Peyer's patch (tissue), 4 donors: ENCODE data around the gene ZMIZ1. TPM values are rescaled to one million over a fixed set of nuclear protein-coding genes. Genes with fewer than 3 reads are reported as not detected.

Experiments used
- DNase-seq, 3 donors: peaks; one replicate each; pipeline ENCODE4 v3.0.0-alpha.2; 2017 to 2019
- H3K27ac ChIP-seq, 4 donors: fragments of 200-600 bp; sonication (generic); one replicate each; pipeline ENCODE4 v1.5.1; 2016 to 2019
- H3K27me3 ChIP-seq, 2 donors: fragments of 200-600 bp; sonication (generic); one replicate each; pipeline ENCODE4 v1.5.1; 2019
- H3K36me3 ChIP-seq, 3 donors: fragments of 200-600 bp; sonication (generic); one replicate each; pipeline ENCODE4 v1.5.1; 2016 to 2019
- H3K4me1 ChIP-seq, 4 donors: fragments of 200-600 bp; sonication (generic); one replicate each; pipeline ENCODE4 v1.5.1; 2016 to 2019
- H3K4me3 ChIP-seq, 4 donors: fragments of 200-600 bp; sonication (generic); 1 replicate in 3 of 4; 2 replicates in 1 of 4; pipeline ENCODE4 v1.5.1; 2016 to 2019; ENCODE audit warnings: mild to moderate bottlenecking in 1 of 4
- H3K9me3 ChIP-seq, 4 donors: fragments of 200-600 bp; sonication (generic); one replicate each; pipeline ENCODE4 v1.5.1; 2016 to 2019; ENCODE audit warnings: mild to moderate bottlenecking in 1 of 4
- CTCF ChIP-seq, 6 experiments: fragments of 450-650 bp in 4 of 6; fragments of 200-600 bp in 2 of 6; sonication (generic) in 1 of 6; IDR thresholded peaks; one replicate each; pipeline ENCODE4 v1.5.1; 2017 to 2019; ENCODE audit warnings: antibody characterized with exemption in 6 of 6, mild to moderate bottlenecking in 3 of 6, moderate library complexity in 1 of 6
- POLR2A ChIP-seq, 2 donors: fragments of 450-650 bp; IDR thresholded peaks; one replicate each; pipeline ENCODE4 v1.5.1; 2017; ENCODE audit warnings: antibody characterized with exemption in 2 of 2, mild to moderate bottlenecking in 2 of 2, moderate library complexity in 2 of 2
- total RNA-seq, 4 donors: library from RNA; depleted of rRNA; stranded (reverse); fragments of >200 nt; gene quantifications; one replicate each; pipeline ENCODE4 v1.1.0, GENCODE V29; 2016

The ZMIZ1 gene
- total RNA-seq, 4 donors from 2014 or later: 40.4 to 86.7 (median 73.2) TPM

- no peak for DNase-seq
- TF ChIP-seq POLR2A (IDR thresholded peaks at IDR 0.05) (no peak), CTCF (IDR thresholded peaks at IDR 0.05) (no peak)
- H3K4me3 ChIP-seq: no peak overlapping the region
- no peaks in the 10 kb centered on the region for H3K27me3 ChIP-seq
- H3K27ac ChIP-seq: no peak overlapping the region
- H3K4me1 ChIP-seq: peaks cover 0 to 25% (median 13%) of the 10 kb centered on the region in 4 donors
- no peaks in the 10 kb centered on the region for H3K9me3 ChIP-seq
- peaks cover 0 to 33% (median 0%) of the 10 kb centered on the region in 3 donors for H3K36me3 ChIP-seq
Measured at GRCh38 chr10:79315602-79315920, 246.8 kb downstream of the ZMIZ1 start.

DNA sequence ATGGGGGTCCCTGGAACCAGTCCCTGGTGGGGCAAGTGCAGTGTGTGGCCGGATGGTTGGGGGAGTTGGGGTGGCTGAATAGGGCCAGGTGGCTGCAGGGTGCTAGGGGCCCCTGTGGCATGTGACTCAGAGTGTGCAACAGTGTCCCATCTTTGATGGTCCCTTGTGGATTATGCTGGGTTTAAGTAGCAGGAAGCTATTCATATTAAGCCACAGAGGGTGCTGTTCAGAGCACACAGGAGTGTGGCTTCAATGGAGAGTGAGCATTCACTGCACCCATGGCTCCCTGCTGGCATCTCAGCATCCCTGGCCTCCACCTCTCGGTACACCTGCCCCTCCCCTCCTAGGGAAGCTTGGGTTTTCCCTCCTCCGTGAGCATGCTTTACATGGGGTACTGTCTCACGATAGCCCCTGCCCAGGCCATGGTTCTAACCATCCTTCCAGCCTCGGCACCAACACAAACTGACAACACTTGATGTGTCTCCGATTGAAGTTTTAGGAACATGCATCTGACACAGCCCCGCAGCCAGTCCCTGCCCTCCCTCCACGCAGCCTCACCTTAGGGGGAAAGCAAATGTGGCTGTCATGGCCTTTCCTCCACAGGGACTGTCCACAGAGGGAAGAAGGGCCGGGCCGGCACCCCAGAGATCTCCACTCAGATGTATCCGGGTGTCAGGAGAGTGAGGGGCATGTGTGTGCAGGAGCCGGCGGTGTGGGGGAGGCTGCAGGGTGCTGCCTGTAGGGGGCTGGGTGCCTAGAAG, 248.1 kb downstream of the ZMIZ1 start:
- H3K27me3 ChIP-seq: no peaks in the 10 kb centered on the region
- TF ChIP-seq CTCF (IDR thresholded peaks at IDR 0.05): no peak
- no peak for TF ChIP-seq POLR2A (IDR thresholded peaks at IDR 0.05)
- H3K36me3 ChIP-seq: peaks cover 0 to 22% (median 0%) of the 10 kb centered on the region in 3 donors
- H3K4me1 ChIP-seq: peaks cover 0 to 25% (median 13%) of the 10 kb centered on the region in 4 donors
- peak in 2 of 3 donors; percentile 34 to 44 for DNase-seq
- no peaks in the 10 kb centered on the region for H3K9me3 ChIP-seq
- H3K27ac ChIP-seq: peak overlapping the region in 2 of 4 donors; percentile 12 to 40
- no peak overlapping the region for H3K4me3 ChIP-seq

GRCh38 chr10:79318369-79318768, 249.6 kb downstream of the ZMIZ1 start:
- Histone ChIP-seq H3K4me3 (no peak overlapping the region), H3K9me3 (no peaks in the 10 kb centered on the region), H3K27me3 (no peaks in the 10 kb centered on the region), H3K4me1 (peaks cover 0 to 26% (median 21%) of the 10 kb centered on the region in 4 donors), H3K27ac (no peak overlapping the region), H3K36me3 (peaks cover 0 to 7% (median 0%) of the 10 kb centered on the region in 3 donors)
- no peak for DNase-seq
- no peak for TF ChIP-seq CTCF (IDR thresholded peaks at IDR 0.05)
- no peak for TF ChIP-seq POLR2A (IDR thresholded peaks at IDR 0.05)

- TF ChIP-seq POLR2A (IDR thresholded peaks at IDR 0.05): no peak
- TF ChIP-seq CTCF (IDR thresholded peaks at IDR 0.05): no peak
- H3K36me3 ChIP-seq: no peaks in the 10 kb centered on the region
- no peak overlapping the region for H3K27ac ChIP-seq
- no peaks in the 10 kb centered on the region for H3K9me3 ChIP-seq
- H3K27me3 ChIP-seq: no peaks in the 10 kb centered on the region
- no peak overlapping the region for H3K4me3 ChIP-seq
- H3K4me1 ChIP-seq: peaks cover 0 to 24% (median 21%) of the 10 kb centered on the region in 4 donors
- DNase-seq: no peak
Measured at GRCh38 chr10:79319115-79319771, 250.5 kb downstream of the ZMIZ1 start.

DNA sequence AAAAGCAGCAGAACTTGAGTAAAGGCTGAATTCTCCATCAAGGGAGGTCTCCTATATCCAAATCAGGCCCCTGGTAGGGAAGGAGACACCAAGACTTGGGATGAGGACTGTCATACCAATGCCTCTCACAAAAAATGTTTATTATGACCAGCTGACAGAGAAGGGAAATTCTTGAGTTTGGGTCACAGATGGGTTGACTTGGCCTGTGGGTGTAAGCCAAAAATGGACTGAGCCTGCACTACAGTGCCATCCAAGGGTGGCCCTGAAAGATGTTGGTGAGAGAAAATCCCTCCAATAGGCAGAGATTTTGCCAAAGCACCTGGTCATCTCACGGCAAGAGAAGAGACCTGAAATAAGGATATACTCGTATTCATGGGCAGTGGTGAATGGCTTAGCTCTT, 251.6 kb downstream of the ZMIZ1 start:
- peaks cover 0 to 24% (median 20%) of the 10 kb centered on the region in 4 donors for H3K4me1 ChIP-seq
- no peak overlapping the region for H3K4me3 ChIP-seq
- TF ChIP-seq POLR2A (IDR thresholded peaks at IDR 0.05) (no peak), CTCF (IDR thresholded peaks at IDR 0.05) (no peak)
- DNase-seq: no peak
- H3K27ac ChIP-seq: no peak overlapping the region
- H3K9me3 ChIP-seq: no peaks in the 10 kb centered on the region
- H3K36me3 ChIP-seq: no peaks in the 10 kb centered on the region
- no peaks in the 10 kb centered on the region for H3K27me3 ChIP-seq
